ENCODE measurements around the gene PIP5K1C.
A peak's percentile ranks its signal among the peaks of the same experiment; 100 is the strongest.

The PIP5K1C gene

GRCh38 chr19:3608079-3608641, 92.1 kb downstream of the PIP5K1C start:
- no peak for DNase-seq

DNA sequence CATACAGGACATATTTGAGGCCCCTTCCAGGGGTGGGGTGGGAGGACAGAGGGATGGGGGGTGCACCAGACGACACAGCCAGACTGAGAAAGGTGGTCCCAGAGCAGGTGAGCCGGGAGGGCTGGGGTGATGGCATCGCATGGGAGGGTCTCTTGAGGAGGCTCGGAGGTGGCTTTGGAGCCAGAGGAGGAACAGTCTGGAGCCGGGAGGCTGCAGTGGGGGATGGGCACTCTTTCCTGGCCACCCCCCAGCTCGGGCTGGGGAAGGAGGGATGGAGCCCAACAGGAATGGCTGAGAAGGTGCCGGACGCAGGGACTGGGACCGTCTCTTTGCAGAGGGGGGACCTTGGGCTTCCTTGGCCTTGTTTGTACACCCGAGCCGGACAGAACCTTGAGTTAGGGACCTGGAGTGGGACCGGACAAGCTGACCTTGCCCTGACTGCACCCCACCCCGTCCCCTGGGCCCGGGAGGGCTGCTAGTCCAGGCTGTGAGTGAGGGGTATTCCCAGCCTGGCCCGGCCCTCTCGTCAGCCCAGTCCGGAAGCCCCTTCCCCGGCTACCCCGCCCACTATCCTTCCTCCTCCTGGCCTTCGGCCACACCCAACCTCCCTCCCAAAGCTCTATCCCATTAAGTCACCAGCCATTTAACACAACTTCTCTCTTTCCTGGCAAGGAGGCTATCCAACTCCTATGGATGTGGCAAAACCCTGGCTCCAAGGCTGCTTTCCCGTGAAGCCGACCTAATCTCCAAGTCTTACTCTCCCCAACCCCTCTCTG, 92.8 kb downstream of the PIP5K1C start:
- DNase-seq = no peak

- DNase-seq = peak; percentile 43
Observed at GRCh38 chr19:3606690-3607289, 93.5 kb downstream of the PIP5K1C start, which contains the start of gene TBXA2R. Gene TBXA2R, minus strand, starts transcription at chr19:3606875. Its CDS starts 6,241 bp downstream, at chr19:3600634.

- DNase-seq = peak; percentile 12
Observed at GRCh38 chr19:3606174-3606689, 94.0 kb downstream of the PIP5K1C start.

GRCh38 chr19:3605770-3606169, 94.5 kb downstream of the PIP5K1C start:
- no peak for DNase-seq

DNA sequence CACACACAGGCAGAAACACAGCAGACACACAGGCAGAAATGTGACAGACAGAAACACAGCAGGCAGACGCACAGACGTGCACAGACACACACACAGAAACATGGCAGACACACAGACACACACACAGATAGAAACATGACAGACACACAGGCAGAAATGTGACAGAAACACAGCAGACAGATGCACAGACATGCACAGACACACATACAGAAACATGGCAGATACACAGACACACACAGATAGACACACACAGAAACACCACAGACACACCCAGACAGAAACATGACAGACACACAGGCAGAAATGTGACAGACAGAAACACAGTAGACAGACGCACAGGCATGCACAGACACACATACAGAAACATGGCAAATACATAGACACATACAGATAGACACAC, 94.9 kb downstream of the PIP5K1C start:
- DNase-seq = no peak

DNA sequence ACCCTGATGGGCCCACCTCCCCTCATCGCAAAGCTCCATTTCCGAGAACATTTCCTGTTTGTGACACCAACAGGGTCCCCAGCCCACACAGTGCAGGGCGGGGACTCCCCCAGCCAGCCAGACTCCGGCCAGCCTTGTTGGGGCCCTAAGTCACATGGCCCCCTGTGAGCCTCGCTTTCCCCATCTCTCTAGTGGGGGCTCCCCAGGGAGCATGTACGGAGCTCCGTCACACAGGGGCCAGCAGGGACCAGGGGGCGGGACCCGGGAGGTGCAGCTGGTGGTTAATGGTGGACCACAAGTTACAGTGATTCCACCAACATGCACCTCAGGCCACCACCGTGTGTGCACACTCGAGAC, 95.3 kb downstream of the PIP5K1C start:
- DNase-seq = peak; percentile 30

- DNase-seq = no peak
Observed at GRCh38 chr19:3604227-3604986, 95.9 kb downstream of the PIP5K1C start.

- DNase-seq = no peak
Observed at GRCh38 chr19:3603121-3603811, 97.0 kb downstream of the PIP5K1C start.

DNA sequence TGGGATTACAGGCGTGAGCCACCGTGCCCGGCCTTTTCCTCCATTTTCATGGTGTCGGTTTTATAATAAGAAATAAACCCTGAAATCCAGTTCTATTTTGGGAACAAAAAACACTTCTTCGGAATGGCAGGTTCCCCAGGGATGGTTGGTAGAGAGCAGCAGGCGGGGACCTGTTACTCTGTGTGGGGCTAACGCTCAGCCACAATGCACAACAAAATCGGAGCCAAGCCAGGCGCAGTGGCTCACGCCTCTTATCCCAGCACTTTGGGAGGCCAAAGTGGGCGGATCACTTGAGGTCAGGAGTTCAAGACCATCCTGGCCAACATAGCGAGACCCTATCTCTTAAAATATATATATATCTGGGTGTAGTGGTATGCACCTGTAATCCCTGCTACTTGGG, 99.2 kb downstream of the PIP5K1C start:
- no peak for DNase-seq

DNA sequence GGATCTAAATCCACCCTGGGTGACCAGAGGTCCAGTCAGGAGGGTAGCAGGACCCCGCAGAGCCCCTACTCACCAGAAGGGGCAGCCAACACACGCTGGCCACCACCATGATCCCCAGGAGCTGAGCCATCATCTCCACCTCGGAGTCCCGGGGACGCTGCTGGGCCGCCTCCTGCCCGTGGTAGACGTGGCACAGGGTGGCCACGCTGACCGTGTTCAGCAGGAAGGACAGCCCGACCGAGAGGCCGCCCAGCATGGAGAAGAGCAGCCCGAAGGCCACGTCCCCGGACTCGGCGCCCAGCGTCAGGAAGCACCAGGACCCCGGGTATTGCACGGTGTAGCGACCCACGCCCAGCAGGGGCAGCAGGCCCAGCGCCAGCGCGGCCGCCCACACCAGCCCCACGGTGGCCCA, 100.5 kb downstream of the PIP5K1C start:
- no peak for DNase-seq

GRCh38 chr19:3595521-3596061, 104.7 kb downstream of the PIP5K1C start:
- no peak for DNase-seq

- no peak for DNase-seq
Observed at GRCh38 chr19:3593156-3593555, 107.1 kb downstream of the PIP5K1C start.

DNA sequence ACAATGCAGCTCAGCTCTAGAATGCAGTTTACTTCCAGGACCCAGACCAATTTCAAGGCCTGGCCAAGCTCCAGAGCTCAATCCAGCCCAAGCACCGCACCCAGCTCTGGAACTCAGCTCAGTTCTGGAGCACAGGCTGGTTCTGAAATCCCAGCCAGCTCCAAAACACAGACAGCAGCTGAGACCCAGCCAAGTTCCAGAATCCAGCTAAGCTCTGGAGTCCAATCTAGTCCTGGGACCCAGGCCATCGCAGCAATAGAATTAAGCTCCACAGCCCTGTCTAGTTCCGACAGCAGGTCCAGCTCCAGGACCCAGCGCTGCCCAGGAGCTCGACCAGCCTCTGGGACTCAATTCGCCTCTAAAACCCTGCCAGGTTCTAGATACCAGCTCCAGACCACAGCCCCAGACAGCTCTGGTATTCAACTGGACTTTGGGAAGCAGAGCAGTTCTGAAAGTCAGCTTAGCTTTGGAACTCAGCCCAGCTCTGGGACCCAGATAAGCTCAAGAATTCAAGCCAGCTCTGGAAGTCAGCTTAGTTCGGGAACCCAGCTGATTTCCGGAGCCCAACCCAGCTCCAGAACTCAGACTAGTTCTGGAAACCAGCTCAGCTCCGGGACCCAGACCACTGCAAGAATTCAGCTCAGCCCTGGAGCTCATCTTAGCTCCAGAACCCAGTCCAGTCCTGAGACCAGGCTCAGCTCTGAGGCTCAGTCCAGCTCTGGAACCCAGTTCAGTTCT, 108.2 kb downstream of the PIP5K1C start:
- DNase-seq = no peak

GRCh38 chr19:3590991-3591659, 109.1 kb downstream of the PIP5K1C start:
- no peak for DNase-seq

GRCh38 chr19:3589949-3590348, 110.3 kb downstream of the PIP5K1C start:
- DNase-seq = no peak

DNA sequence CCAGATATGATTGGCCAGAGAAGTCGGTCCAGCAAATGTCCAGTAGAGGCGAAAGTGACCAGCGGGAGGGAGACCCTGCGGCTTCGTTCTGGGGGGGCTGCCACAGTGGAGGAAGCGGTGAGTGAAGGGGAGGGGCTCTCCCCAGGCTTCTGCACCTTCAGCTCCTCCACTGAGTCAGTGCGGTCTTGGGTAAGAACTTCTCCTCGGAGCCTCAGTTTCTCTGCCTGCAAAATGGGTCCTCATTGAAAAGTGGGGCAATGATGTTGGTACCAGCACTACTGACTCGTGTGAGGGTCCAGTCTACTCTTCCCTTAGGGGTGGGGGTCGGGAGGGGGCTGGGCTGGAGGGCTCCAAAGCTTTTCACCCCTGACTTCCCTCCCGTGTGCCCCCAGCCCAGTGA, 110.8 kb downstream of the PIP5K1C start:
- DNase-seq = no peak

DNA sequence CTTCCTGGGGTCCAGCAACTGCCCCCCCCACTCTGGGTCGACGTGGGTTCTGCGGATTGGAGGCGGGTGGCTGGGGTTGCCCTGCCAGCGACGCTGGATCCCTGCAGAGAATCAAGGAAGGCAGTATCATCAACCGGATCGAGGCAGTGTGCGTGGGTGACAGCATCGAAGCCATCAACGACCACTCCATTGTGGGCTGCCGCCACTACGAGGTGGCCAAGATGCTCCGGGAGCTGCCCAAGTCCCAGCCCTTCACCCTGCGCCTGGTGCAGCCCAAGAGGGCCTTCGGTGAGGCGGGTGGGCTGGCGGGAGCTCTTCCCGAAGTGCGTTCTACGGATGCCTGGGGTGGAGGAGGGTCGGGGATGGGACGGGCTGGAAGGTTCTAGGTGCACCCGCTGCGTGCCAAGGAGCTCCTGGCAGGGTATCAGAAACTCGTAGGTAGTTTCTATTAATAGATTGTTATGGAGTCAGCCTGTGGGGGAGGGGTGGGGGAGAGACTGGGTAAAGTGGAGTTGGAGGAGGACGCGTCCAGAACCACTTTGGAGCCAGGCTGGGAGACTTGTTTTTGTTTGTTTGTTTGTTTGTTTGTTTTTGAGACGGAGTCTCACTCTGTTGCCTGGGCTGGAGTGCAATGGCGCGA, 113.4 kb downstream of the PIP5K1C start:
- no peak for DNase-seq

DNA sequence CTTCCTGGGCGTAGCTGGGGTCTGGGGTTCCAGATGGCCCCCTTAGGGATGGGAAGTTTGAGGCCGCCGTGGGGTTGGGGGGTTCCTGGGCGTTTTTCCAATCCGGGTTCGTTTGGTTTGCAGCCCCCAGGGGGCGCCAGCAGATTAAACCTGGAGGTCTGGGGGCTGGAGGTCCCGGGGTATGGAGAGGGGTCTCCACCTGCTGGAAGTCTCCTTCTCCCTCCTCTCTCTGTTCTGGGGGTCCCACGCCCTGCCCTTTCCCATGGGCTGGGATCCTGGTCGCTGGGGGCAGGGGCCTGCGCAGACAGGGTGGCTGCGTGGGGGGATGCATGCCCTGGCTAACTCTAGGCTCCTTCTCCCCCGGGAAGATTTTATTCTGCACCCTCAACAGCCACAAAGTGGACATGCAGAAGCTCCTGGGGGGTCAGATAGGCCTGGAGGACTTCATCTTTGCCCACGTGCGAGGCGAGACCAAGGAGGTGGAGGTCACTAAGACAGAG, 114.1 kb downstream of the PIP5K1C start:
- peak; percentile 43 for DNase-seq
